GM18508 (cell line): Measurements from ENCODE around the gene EEF1A2.

Source experiments
- ATAC-seq: cut with Tn5 transposase; IDR thresholded peaks from one replicate; pipeline ENCODE4 v1.9.1; 2021; ENCODE audit warnings: moderate number of reproducible peaks; ENCODE audit not compliant: insufficient read depth, unreplicated experiment

The EEF1A2 gene

DNA sequence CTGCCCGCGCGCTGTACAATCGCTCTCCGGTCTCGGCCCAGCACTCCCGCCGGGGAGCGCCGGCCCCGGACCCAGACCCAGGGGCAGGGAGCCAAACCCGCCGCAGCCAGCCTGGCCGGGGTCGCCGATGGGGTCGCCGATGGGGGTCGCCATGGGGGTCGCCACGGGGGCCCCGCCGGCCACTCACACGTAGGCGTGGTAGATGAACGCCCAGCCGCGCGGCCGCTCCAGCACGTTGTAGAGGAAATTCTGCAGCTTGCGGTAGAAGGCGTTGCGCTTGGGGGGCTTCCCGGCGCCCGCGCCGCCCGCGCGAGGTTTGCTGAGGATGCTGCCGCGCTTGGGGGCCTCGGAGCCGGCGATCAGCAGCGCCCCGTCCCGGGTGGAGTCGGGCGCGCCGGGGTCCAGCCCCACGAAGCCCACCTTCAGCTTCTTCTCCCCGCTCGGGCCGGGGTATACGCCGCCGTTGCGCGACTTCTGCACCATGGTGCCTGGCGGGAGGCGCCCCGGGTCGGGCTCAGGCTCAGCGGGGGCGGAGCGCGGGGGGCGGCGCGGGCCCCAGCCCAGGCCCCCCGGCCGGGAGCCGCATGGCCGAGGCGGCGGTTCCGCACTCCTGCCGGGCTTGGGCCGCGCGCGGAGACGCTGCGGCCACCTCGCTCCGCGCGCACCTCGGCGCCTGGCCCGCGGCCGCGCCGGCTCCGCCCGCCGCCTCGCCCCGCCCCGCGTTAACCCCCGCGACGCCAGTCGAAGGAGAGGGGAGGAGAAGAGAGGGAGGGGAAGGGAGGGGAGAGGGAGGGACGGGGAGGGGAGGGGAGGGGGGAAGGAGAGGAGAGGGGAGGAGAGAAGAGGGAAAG lies 26.7 kb downstream of the EEF1A2 start, which contains the start of gene KCNQ2:
Gene KCNQ2 (minus strand): TSS at position 675 of the 851 bp plus-strand sequence. CDS start 192 bp downstream, at position 483.
- no peak for ATAC-seq

DNA sequence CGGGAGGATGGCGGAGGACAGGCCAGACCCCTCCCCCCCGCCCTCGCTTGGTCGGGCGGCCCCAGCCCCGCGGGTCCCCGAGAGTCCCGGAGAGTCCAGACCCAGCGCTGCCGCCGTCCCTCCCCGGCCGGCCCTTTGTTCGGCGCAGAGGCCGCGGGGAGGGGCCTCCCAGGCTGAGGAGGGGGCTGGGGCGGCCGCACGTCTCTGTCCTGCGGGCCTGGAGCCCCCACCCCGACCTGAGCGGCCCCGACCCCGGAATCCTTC lies 27.2 kb downstream of the EEF1A2 start:
- no peak for ATAC-seq

DNA sequence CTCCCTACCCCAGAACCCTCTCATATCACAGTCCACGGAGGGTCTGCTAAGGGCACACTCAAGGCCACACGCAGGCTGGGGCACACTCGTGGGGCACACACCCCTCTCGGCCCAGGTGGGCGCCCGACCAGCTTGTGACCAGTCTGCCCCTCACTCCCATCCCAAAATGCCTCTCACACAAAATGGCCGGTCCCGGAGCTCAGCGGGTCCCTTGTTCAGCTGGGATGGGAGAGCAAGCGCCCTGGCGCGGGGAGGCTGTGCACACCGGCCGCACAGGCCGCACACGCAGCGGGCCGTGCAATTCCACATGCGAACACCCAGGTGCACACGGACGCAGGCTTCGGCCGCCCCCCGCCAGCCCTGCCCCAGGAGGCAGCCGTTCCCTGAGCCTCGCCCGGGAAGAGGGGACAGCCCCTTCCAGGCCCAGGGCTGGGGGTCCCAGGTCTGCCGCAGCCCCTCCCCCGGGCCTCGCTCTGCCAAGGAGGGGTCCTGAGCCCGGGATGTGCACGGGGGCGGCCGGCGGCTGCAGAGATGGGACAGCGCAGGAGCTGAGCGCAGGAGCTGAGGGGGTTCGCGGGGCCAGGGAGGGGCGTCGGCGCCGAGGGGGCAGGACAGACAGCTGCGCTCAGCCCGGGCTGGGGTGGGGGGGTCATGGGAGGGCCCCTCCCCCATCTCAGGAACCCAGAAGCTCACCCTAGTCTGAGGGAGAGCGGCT lies 27.7 kb downstream of the EEF1A2 start:
- ATAC-seq, result no peak

DNA sequence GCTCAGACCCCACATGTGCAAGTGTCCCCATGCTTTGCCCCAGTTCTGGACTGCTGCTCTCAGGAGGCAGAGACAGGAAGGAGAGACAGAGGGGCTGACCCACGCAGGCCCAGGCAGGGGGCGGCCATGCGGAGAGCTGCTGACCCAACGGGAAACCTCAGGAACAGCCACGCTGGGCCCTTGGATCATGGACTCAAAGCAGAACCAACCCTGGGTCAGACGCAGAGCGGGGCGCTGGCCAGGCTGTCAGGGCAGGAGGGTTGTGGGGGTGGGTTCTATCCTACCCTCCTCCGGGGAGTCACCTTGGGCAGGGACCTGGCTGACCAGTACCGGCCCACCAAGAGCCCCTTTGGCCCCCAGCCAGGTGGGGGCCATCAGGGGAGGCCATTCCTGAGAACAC lies 28.5 kb downstream of the EEF1A2 start:
- ATAC-seq, result no peak

DNA sequence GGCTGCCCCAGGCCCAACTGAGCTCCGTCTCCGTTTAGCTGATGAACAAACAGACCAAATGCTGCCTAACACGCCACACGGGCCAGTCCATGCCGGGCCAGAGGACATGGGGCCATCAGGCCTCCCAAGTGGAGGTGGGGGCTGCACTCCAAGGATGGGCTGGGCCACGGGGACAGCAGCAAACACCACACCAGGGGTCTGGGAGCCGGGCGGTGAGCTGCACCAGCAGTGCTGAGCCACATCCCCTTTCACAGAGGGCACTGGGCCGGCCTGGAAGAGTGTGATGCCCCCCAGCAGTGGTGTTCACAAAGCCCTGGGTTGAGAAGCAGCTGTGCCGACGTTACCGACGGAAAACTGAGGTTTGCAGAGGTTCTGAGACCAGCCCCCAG lies 29.2 kb downstream of the EEF1A2 start:
- no peak for ATAC-seq

DNA sequence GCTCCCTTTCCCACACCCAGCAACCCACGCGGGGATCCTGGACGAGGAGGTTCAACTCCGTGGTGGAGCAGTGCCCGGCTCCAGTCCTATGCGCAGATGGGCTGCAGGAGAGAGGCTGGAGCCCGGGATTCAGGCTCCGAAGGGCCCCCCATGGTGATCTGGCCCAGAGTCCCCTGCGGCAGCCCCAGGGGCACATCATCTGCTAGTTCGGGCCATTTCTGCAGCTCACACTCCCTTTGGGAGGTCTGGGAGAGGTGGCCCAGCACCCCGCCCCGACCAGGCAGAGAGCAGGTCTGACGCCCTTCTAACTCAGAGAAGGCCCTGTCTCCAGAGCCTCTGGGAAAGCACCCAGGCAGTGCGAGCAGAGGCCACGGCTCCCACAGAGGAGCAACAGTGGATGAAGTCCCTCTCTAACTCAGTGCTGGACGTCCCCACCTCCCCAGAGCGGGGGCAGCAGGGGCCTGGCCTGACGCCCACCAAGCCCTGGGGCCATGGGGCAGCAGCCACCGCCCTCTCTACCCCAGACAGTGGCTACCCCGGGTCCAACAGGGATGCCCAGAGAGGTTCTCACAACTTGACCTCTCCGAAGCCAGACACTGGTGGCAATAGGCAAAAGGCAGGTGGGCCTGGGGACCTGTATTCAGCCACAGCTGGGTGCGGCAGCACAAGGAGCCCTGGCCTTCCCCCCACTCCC lies 29.7 kb downstream of the EEF1A2 start:
- no peak for ATAC-seq

DNA sequence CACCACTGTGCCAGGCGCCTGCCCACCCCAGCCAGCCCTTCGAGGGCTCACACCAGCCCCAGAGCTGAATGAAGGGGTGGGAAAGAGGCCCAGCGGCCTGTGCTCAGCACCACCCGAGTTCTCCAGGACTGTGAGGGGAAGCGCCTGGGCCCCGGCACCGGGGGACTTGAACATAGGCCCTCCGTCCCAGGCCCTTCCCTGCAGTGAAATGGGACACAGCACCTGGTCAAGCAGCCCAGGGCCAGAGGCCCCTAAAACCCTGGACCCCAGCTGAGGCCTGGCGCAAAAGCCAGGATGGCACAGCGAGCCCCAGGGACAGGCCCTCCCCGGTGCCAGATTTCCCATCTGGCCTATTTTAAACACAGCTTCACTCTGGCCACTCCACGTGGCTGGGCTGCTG lies 30.5 kb downstream of the EEF1A2 start:
- no peak for ATAC-seq

DNA sequence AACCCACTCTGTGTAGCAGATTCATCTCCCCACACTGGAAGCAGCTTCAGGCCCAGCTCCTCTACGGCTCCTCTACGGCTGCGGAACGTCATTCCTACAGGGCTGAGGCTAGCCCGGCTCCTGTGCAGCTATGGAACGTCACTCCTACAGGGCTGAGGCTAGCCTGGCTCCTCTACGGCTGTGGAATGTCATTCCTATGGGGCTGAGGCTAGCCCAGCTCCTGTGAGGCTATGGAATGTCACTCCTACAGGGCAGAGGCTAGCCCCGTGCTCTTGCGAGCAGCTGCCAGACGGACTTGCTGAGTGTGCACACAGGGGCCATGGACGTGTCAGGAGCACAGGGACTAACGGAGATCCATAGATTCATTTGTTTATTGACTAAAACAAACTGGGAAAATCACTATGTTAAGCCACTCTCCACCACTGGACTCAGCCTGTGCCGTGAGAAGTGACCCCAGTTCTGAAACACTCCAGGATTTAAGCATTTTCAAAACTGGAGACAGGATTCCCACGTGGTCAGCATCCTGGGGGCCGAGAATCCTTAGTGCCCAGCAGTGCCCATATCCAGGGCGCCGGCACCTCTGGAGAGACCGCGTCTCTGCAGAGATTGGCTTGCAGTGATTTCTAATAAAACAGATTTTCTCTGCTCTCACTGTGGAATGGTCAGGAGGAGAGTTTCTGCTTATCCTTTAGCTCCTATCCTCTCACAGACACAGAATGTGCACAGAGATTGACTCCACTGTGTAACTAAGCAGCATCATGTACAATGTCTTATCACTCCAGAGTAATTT lies 31.4 kb downstream of the EEF1A2 start:
- no peak for ATAC-seq

DNA sequence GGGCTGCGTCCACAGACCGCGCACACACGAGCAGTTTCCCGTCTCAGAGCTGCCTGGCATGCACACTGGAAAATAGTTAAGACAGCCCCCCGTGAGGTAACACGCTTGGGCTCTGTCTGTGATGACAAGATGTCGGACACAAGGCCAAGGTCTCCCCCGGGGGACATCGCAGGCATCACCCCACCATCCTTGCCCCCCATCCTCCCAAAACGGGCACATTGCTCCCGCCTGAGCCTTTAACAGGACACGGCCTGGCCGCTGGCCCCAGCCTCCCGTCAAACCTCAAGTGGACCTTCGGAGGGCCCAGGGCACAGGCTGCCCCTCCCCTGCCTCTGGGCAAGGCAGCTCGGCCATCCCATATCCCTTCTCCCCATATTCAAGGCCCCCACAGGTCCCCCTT lies 32.0 kb downstream of the EEF1A2 start:
- ATAC-seq, result no peak

DNA sequence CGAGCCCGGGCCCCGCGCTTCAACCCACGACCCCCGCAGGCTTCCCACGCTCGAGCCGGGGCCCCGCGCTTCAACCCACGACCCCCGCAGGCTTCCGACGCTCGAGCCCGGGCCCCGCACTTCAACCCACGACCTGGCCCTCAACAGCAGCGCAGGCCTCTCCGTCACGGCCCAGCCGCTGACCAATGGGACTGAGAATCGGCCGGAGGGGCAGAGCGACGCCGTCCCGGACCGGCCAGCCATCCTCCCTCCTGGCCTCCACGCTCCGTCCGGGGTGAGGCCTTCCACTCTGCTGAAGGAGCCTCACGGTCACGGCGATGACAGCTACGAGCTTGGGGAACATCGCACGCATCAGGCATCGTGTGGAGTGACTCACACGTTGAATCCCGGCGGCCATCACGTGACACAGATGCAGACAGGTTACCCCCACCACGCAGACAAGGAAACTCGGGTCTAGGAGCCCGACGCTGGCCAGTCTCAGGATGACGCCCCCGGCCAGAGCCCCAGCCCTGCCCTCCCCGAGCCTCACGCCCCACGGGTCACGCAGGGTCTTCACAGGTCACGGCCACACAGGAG lies 32.5 kb downstream of the EEF1A2 start:
- no peak for ATAC-seq

DNA sequence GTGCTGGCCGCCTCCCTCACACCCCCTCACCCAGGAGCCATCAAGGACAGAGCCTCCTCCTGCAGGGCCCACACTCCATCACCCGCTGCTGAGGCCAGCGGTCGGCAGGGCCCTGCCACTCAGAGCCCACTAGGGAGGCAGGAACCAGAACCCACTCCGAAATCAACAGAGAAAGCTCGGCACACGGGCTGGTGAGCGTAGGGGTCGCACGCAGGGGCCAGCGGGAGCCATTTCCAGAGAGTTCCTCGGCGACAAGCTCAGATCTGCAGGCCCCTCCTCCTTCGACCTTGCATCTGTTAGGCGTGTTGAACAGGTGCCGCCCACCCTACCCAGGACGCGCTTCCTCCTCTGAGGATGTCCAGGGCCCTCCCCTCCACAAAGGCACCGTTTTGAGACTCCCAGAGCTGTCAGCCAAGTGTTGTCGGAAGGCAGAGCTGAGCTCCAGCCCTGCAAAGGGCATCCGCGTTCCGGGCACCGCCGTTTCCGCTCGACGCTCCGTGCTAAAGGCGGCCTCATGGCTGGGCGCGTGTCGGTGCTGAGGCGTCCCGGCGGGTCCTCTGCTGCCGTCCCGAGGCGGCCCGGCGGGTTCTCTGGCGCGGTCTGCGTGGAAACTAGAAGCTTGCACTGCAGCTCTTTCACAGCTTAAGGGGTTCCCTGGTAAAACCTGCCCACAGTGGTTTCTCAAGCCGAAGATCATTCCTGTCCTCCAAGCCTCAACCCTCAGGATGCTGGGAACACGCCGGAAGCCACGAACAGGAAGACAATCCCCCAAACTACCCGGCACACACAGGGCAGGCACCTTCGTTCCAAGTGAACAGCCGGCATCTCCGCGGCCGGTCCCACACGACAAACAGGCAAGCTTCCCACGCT lies 33.3 kb downstream of the EEF1A2 start:
- ATAC-seq, result no peak

DNA sequence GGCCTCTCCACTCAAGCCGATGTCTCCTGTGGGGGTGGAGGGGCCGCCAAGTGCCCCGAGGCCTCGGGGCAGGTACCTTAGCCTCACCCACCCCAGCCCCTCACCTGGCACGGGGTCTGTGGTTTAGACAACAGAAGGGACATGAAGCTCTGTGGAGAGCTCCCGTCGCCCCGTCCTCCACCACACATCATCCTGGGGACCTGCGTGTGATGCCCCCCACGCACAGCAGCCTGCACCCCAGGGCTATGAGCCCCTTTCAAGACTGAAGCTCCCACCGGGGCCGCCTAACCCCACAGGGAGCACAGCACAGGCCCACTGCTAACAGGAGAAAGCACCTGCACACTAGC lies 34.6 kb downstream of the EEF1A2 start:
- ATAC-seq, result no peak

DNA sequence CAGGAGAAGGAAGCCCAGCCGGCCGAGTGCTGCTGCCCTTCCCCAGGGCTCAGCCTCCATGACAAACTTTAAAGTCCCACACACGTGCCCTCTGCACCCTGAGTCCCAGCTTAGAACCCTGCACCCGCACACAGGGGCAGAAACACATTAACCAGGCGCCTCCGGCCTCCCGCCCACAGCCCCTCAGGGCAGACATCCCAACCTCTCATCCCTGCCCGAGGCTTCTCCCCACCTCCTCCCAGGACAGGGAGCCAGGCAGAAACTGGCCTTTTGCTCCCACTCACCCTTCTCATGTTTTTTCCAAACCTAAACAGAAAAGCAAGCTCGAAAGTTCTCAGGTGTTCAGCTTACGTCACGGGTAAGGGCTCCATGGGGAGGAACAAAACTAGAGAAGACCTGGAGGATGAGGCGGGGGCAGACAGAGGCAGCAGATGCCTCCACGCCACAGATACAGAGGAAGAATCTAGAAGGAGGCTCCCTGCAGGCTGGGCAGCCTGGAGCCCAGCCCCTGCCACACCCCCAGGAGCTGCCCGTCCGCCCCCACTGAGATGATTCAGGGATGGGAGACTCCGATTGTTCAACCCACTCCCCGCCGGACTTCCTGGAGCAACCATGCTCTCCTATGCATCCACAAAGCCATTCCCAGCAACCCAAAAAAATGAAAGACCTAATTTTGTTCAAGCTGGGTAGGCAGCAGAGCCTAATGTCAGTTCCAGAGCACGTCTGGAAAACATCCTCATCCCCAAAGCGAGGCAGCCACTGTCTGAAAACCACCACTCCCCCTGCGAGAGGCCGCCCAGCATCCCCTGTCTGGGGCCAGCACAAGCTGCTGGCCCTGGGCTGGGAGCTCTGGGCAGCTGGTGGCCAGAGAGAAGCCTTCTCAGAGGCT lies 35.2 kb downstream of the EEF1A2 start:
- no peak for ATAC-seq

DNA sequence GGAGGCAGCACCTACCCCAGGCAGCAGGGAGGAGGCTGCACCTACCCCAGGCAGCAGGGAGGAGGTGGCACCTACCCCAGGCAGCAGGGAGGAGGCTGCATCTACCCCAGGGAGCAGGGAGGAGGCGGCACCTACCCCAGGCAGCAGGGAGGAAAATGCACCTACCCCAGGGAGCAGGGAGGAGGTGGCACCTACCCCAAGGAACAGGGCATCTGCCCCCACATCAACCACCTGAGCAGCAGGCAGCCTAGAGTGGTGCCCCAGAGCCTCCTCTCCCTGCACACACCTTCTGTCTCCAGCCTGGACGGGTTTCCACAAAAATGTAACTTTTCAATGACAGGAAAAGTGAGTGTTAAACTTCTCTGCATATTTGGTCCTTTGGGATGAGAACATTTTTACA lies 36.6 kb downstream of the EEF1A2 start:
- no peak for ATAC-seq

DNA sequence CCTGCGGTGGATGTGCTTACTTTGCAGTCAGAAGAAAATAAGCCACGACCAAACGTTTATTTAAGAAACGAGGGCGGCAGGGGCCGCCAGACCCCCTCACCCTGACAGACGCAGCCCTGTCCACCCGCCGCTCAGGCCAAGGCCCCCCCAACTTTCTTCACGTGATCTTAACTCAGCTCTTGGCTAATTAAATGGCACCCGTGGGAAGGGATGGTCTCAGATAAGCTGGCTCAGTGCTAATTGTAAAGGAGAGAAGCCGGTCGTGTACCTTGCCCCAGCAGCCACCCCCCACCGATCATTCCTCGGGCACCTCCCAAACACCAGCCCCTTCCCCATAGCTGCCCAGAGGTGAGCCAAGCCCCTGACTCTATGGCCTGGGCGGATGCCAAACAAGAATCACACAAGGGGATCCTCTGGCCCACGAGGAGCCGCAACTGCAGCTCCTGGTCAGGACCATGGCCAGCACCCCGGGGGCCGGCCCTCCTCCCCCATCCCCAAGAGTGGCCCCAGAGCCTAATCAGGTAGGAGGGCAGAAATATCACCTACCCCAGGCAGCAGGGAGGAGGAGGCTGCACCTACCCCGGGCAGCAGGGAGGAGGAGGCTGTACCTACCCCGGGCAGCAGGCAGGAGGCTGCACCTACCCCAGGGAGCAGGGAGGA lies 37.6 kb downstream of the EEF1A2 start:
- no peak for ATAC-seq

DNA sequence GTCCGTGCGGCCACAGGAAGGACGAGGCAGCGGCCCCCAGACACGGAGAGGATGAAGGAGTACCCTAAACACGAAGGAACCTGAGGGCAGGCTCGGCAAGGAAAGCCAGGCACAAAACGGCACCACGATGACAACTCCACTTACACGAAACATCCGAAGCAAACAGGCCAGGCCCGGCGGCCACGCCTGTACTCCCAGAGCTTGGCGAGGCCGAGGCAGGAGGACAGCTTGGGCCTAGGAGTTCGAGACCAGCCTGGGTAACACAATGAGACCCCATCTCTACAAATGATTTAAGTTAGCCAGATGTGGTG lies 39.9 kb downstream of the EEF1A2 start:
- no peak for ATAC-seq

DNA sequence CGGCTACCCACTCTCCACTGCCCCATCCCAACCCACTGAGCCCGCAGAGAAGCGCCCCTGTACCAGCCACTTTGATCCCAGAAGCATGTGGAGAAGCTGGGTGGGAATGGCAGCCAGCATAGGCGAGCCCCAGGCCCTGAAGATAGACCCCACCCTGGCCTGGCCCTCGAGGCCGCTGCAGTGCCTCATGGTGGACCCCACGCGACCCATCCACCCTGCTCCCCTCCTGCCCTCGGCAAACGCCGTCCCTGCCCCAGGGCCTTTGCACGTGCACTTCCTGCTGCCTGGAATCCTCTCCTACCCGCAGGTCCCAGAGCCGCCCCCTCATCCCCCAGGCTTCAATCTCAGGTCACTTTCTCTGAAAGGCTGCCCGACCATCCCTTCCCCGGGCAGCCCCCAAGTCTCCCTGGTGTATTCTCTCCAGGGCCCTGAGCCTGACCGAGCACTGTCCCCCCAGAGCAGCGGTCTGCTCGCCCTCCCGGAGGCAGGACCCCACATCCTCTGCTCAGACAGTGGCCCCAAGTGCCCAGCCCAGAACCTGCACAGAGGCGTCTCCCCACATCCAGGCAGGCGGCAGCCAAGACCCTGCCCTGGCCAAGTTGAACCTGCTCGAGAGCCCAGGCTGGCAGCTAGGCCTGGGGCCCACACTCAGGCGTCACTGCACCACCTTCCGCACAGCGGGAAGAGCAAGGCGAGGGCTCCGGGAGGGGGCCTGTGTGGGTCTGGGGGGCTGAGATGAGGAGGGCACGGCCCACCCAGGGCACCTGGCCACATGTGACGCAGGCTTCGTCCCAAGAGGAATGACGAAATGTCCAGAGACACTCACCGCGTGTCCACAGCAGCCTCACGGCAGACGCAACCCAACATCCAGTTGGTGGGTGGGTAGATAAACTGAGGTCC lies 40.5 kb downstream of the EEF1A2 start:
- ATAC-seq, result no peak
